Aorta (tissue), 5 donors: ENCODE results near the gene SPP1. TPM values are rescaled to one million over a fixed set of nuclear protein-coding genes. Genes with fewer than 3 reads are reported as not detected.

Experiments used
- ATAC-seq: fragments of 200-7000 bp; cut with Tn5 transposase; one replicate; pipeline ENCODE4 v1.9.1; 2022; ENCODE audit warnings: moderate library complexity; ENCODE audit not compliant: low FRiP score
- DNase-seq, 2 donors: peaks; one replicate each; pipeline ENCODE4 v3.0.0-alpha.2; 2020
- H3K27ac ChIP-seq, 2 donors: one replicate each; pipeline ENCODE4 v1.5.1; 2013; ENCODE audit warnings: low read length in 2 of 2, mild to moderate bottlenecking in 2 of 2, moderate library complexity in 2 of 2, control low read depth in 1 of 2, inconsistent platforms in 1 of 2, low read depth in 1 of 2
- H3K27me3 ChIP-seq, 2 donors: one replicate each; pipeline ENCODE4 v1.6.1; 2013; ENCODE audit warnings: control low read depth in 1 of 2, low read length in 1 of 2, mild to moderate bottlenecking in 1 of 2, moderate library complexity in 1 of 2; ENCODE audit not compliant: insufficient read depth in 2 of 2, control insufficient read depth in 1 of 2
- H3K36me3 ChIP-seq, 2 donors: one replicate each; pipeline ENCODE4 v1.6.1; 2013; ENCODE audit warnings: control low read depth in 1 of 2, low read length in 1 of 2, mild to moderate bottlenecking in 1 of 2; ENCODE audit not compliant: insufficient read depth in 2 of 2, control insufficient read depth in 1 of 2
- H3K4me1 ChIP-seq, 2 donors: one replicate each; pipeline ENCODE4 v1.6.1; 2013; ENCODE audit warnings: low read length in 2 of 2, control low read depth in 1 of 2, mild to moderate bottlenecking in 1 of 2, moderate library complexity in 1 of 2; ENCODE audit not compliant: insufficient read depth in 2 of 2, control insufficient read depth in 1 of 2
- H3K4me3 ChIP-seq, 2 donors: one replicate each; pipeline ENCODE4 v1.5.1; 2013; ENCODE audit warnings: low read length in 2 of 2, control low read depth in 1 of 2, mild to moderate bottlenecking in 1 of 2
- H3K9me3 ChIP-seq: one replicate; pipeline ENCODE4 v1.6.1; 2013; ENCODE audit warnings: mild to moderate bottlenecking, low read length; ENCODE audit not compliant: control insufficient read depth
- WGBS, 2 donors: extraction: QIAGEN DNeasy Blood & Tissue Kit; methylation state at CpG; one replicate each; pipeline ENCODE4 v1.1.7; 2013; 5-methylcytosine and 5-hydroxymethylcytosine counted together
- intact Hi-C, 2 donors: fragments of 100-400 bp; cut with DNase I; formaldehyde crosslinking; loops; one replicate each; pipeline versions ENCODE4 v1.14.2 to v1.15.0; 2022
- polyA plus RNA-seq, 2 donors: library from polyadenylated mRNA; stranded (reverse); fragments of 200-250 nt; gene quantifications; one replicate each; pipeline ENCODE4 v1.2.3, GENCODE V29; 2013
- total RNA-seq, 2 donors: library from RNA; stranded (reverse); fragmentation: NEBNext Ultra II Directional; extraction: Animal tissue kit (Norgen Biotek cat#: 25700); gene quantifications; one replicate each; pipeline ENCODE4 v1.2.1, GENCODE V29; 2021
- donor health status: healthy with polysubstance abuse.
- donor health status: Bipolar disorder and iron deficiency.
- donor health status: DM: no; HTN: no; CAD: no.
- donor health status: DM: no; HTN: no; CAD: no.
- donor health status: DM: yes; HTN: yes; CAD: no.

Gene SPP1
- total and polyA plus RNA-seq, 4 donors = 3.7 to 199 (median 135) TPM

DNA sequence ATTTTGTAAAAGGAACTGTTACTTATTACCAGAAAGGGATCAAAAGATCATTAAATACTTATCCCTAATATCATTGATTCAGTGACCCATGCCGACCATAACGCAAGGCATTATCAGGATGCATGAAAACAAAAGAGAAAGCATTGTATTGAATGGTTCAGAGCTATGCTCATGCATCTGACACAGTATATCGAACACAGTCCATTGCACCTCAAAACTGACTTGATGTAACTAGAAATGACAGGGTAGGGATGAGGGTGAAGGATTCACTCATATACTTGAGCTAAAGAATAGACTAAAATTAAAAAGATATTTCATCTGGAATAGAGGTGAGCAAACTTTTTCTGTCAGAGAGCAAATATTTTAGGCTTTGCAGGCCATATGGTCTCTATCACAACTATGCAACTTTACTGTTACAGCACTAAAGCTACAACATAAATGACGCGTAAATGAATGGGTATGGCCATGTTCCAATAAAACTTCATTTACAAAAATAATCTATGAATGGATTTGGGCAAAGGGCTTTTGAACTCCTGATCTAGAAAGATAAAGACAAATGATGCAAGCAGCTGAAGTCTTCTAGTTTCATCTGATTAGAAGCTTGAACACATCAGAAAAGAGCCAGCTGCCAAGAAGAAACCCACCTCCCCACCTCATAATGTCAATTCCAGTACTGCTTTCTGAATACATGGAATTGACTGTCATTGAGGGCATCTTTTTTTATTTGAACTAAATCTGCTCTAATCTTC lies 12.9 kb upstream of the SPP1 start:
- intact Hi-C loops = loop anchor here in 1 of 2 donors (5.0 to 10.0 kb wide), 2 partner anchors 95 to 252 kb away; no protein-coding TSS in a partner anchor
- Histone ChIP-seq H3K4me3 (no peak overlapping the region), H3K27me3 (no peaks in the 10 kb centered on the region), H3K27ac (no peak overlapping the region), H3K4me1 (no peaks in the 10 kb centered on the region), H3K36me3 (no peaks in the 10 kb centered on the region), H3K9me3 (no peaks in the 10 kb centered on the region)
- WGBS, 2 donors = 75% methylated on average over 5 of the region's 5 CpGs
- no peak for ATAC-seq
- no peak for DNase-seq

DNA sequence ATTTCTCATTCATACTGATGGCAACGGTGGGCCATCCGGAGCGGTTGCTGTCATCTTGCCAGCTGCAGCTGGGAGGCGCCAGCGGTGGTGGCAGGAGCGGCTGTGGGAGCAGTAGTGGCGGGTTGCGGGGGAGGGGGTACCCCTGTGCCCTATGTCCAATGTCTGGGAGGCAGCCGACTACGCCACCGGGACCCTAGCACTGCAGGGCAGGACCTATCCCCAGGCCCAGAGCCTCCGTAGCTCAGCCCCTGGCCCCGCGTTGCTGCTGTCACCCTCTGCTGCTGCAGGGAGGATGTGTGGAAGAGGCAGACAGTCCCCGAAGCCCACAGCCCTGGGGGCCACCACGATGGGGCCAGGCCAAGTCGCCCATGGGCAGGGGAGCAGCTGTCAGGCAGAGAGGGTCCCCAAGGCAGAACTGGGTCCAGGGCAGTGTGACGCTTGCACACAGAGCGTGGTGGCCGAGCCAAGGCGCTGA lies 10.0 kb upstream of the SPP1 start:
- ATAC-seq = peak; percentile 60
- WGBS, 2 donors = 94 to 96% methylated on average over 19 to 21 of the region's 21 CpGs

DNA sequence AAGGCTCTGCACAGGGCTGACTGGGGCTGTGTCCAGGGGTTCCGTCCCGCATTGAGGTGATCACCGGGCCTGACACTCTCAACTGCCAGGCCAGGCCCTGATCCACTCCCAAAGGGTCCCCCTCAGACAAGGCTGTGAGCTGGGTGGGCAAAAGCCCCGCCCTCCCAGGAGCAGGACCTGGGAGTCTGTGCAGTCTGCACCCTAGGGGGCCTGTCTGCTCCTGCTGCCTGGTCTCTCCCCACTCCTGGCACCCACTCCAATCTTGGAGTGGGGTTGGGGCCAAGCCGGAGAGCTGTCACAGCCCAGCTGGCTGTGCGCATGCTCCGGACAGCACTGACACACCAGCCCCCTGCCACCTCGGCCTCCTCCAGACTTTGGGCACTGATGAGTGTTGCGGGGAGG lies 9.4 kb upstream of the SPP1 start:
- no peaks in the 10 kb centered on the region for H3K4me1 ChIP-seq
- intact Hi-C loops = loop anchor here in 1 of 2 donors (10.0 kb wide), 1 partner anchor 249 kb away; no protein-coding TSS in a partner anchor

More for the DNA sequence above, 10.0 kb upstream of the SPP1 start:
- H3K27ac ChIP-seq = no peak overlapping the region
- DNase-seq = no peak
- H3K9me3 ChIP-seq = no peaks in the 10 kb centered on the region
- intact Hi-C loops = loop anchor here in 1 of 2 donors (10.0 kb wide), 1 partner anchor 249 kb away; no protein-coding TSS in a partner anchor
- no peak overlapping the region for H3K4me3 ChIP-seq
- no peaks in the 10 kb centered on the region for H3K27me3 ChIP-seq
- no peaks in the 10 kb centered on the region for H3K4me1 ChIP-seq
- no peaks in the 10 kb centered on the region for H3K36me3 ChIP-seq

DNA sequence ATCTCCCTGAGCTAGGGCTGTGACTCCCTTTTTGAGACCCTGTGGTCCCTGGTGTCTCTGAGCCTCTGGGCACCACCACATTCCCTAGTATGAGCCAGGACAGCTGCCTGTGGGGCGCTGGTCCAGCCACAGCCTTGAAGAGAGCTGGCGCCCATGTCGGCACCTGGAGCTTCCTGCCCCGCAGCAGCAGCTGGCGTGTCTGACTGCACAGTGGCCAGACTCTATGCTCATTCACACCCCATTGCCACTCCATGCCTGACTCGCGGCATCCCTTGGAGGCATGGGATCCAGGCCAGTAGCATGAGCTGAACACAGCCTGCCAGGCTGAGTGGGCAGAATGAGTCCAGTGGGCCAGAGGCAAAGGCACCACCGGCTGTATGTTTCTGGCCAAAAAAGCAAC lies 8.3 kb upstream of the SPP1 start:
- H3K27ac ChIP-seq = no peak overlapping the region
- H3K4me3 ChIP-seq = no peak overlapping the region
- DNase-seq (no peak), ATAC-seq (no peak)
- intact Hi-C loops = loop anchor here in 1 of 2 donors (10.0 kb wide), 1 partner anchor 248 kb away; no protein-coding TSS in a partner anchor
- no peaks in the 10 kb centered on the region for H3K36me3 ChIP-seq
- H3K9me3 ChIP-seq = no peaks in the 10 kb centered on the region
- no peaks in the 10 kb centered on the region for H3K4me1 ChIP-seq
- no peaks in the 10 kb centered on the region for H3K27me3 ChIP-seq
- WGBS, 2 donors = 79 to 85% methylated on average over 8 of the region's 8 CpGs

More for the DNA sequence above, 9.4 kb upstream of the SPP1 start:
- no peaks in the 10 kb centered on the region for H3K9me3 ChIP-seq
- H3K36me3 ChIP-seq = no peaks in the 10 kb centered on the region
- WGBS, 2 donors = 96% methylated on average over 9 of the region's 9 CpGs
- no peak overlapping the region for H3K27ac ChIP-seq
- H3K27me3 ChIP-seq = no peaks in the 10 kb centered on the region
- no peak for DNase-seq
- ATAC-seq = peak; percentile 37
- H3K4me3 ChIP-seq = no peak overlapping the region

DNA sequence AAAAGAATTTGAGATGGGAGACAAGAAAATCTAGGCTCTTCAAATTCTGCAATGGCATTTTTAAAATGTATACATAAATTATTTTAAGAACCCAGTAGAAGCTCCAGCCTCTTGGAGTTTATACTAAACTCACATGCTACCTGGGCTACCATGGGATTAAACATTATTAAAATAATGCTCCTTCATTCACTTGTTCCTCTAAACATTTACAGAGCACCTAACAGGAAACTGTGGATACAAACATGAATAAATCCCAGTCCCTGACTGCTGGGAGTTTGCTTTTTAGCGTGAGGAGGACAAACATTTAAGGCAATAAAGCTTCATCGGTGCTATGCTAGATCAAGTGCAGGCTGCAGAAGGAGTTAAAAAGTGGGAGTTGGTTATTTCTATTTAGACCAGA lies 5.4 kb upstream of the SPP1 start:
- ATAC-seq (no peak), DNase-seq (no peak)
- Histone ChIP-seq H3K4me1 (no peaks in the 10 kb centered on the region), H3K9me3 (no peaks in the 10 kb centered on the region), H3K27me3 (peaks cover 0 to 2% of the 10 kb centered on the region in 2 donors), H3K27ac (no peak overlapping the region), H3K4me3 (no peak overlapping the region), H3K36me3 (no peaks in the 10 kb centered on the region)
- intact Hi-C loops = loop anchor here (5.0 to 10.0 kb wide), 3 partner anchors 113 to 295 kb away; no protein-coding TSS in a partner anchor
- WGBS, 2 donors = 66 to 72% methylated on average over 2 of the region's 2 CpGs

DNA sequence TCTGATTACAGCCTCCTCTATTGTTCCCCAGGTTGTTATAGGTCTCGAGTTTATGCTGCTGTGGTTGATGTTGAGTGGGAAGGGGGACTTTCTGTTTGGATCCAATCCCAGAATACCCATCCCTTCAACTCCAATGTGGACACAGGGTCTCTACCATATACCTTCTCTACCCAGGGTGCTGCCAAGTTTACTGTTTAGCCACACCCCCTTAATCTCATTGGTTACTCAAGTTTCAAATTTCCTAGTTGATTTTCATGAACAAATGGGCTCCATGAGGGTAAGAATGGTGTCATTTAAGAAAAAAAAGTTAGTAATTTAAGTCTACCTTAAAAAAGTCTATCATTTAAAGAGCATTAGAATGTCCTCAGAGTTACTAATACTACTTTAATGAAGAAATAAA lies 3.6 kb upstream of the SPP1 start:
- 43 to 93% methylated on average over 1 of the region's 1 CpG for WGBS, 2 donors
- peaks cover 0 to 2% of the 10 kb centered on the region in 2 donors for H3K27me3 ChIP-seq
- DNase-seq (no peak), ATAC-seq (no peak)
- no peak overlapping the region for H3K27ac ChIP-seq
- intact Hi-C loops = loop anchor here (2.0 to 10.0 kb wide), 4 partner anchors 115 to 297 kb away; no protein-coding TSS in a partner anchor
- H3K36me3 ChIP-seq = no peaks in the 10 kb centered on the region
- H3K9me3 ChIP-seq = no peaks in the 10 kb centered on the region
- no peaks in the 10 kb centered on the region for H3K4me1 ChIP-seq
- H3K4me3 ChIP-seq = no peak overlapping the region

DNA sequence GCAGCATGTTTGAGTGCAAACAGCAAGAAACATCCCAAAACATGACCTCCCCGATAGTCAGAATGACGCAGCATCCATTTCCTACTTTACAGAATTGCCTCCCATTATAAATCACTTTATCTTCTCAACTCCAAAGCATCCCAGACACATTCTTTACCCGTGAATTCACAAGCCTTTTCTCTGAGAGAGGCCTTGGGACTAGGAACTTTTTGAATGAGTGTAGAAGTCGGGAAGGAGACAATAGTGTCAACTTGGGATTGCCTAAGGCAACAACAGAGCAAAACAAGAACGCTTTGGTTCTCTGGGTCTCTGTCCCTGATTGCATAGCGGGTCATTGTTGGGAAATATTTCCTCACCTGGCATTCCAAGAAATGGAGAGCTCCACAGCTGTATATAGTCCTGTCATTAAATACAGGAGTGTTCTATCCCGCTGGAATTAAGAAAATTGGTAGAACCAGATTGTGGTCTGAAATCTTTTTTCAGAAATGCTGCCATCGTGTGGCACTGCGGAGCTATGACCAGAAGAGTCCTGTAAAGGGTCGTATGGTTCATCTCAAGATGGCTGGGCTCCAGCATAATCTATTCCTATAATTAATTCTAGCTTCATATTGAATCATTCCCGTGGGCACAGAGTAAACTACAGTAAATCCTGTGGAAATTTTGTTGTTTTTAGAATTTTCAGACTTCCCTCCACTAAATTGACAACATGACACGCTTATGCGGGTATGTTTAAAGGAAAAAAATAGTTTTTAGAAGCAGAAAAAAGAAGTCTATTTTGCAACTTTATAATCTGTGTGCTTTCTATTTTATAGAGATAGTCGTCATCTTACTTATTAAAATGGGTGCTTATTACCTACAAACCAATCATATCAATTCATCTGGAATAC lies 2.0 kb upstream of the SPP1 start:
- intact Hi-C loops = loop anchor here (2.0 to 10.0 kb wide), 4 partner anchors 116 to 299 kb away; no protein-coding TSS in a partner anchor
- ATAC-seq (no peak), DNase-seq (peak in 1 of 2 donors; percentile 65)
- H3K4me1 ChIP-seq = no peaks in the 10 kb centered on the region
- H3K4me3 ChIP-seq = no peak overlapping the region
- no peaks in the 10 kb centered on the region for H3K9me3 ChIP-seq
- H3K36me3 ChIP-seq = no peaks in the 10 kb centered on the region
- H3K27ac ChIP-seq = no peak overlapping the region
- WGBS, 2 donors = 34 to 36% methylated on average over 14 of the region's 14 CpGs
- H3K27me3 ChIP-seq = peaks cover 0 to 2% of the 10 kb centered on the region in 2 donors

DNA sequence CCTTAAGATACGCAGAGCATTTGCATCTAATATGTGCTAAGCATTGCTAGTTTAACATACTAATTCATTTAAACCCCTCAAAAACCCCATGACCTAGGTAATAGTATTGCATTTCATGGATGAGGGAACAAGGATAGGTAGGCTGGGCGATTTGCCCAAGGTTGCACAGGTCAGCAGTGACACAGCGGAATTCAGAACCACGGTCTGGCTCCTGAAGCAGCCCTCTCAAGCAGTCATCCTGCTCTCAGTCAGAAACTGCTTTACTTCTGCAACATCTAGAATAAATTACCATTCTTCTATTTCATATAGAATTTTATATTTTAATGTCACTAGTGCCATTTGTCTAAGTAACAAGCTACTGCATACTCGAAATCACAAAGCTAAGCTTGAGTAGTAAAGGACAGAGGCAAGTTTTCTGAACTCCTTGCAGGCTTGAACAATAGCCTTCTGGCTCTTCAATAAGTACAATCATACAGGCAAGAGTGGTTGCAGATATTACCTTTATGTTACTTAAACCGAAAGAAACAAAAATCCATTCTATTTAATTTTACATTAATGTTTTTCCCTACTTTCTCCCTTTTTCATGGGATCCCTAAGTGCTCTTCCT lies 555 bp upstream of the SPP1 start:
- Histone ChIP-seq H3K27ac (no peak overlapping the region), H3K36me3 (no peaks in the 10 kb centered on the region), H3K27me3 (peaks cover 0 to 2% of the 10 kb centered on the region in 2 donors), H3K4me1 (no peaks in the 10 kb centered on the region), H3K4me3 (no peak overlapping the region), H3K9me3 (no peaks in the 10 kb centered on the region)
- no peak for ATAC-seq
- DNase-seq = no peak
- intact Hi-C loops = loop anchor here (5.0 to 10.0 kb wide), 3 partner anchors 118 to 300 kb away; no protein-coding TSS in a partner anchor
- WGBS, 2 donors = 87 to 91% methylated on average over 6 of the region's 6 CpGs
